ENCODE measurements around the gene PLAGL2.
"Not testable (repeated sequence)": the region's sequence is repeated elsewhere in the genome, so short reads cannot be mapped to it uniquely, and the experiment has no call there.

- TF ChIP-seq CTCF (IDR thresholded peaks at IDR 0.05; ENCODE audit: low read depth, low read length, poor library complexity, severe bottlenecking); EZH2phosphoT487 (IDR thresholded peaks at IDR 0.05; ENCODE audit: borderline replicate concordance, low read length): not testable (repeated sequence)
Observed at GRCh38 chr20:32196613-32197012, 10.9 kb downstream of the PLAGL2 start.

All from DOHH2 (cell line).